IPS-18c (cell line): ENCODE data around the gene KIF6.

Experiments
- H3K4me3 ChIP-seq: 2 replicates; pipeline ENCODE4 v1.7.0; 2013; ENCODE audit warnings: low read depth, mild to moderate bottlenecking, low read length, moderate library complexity; ENCODE audit not compliant: insufficient read depth
- H3K9me3 ChIP-seq: one replicate; pipeline ENCODE4 v1.6.1; 2013; ENCODE audit warnings: mild to moderate bottlenecking, low read length, moderate library complexity; ENCODE audit not compliant: control insufficient read depth, insufficient read depth

The KIF6 gene

DNA sequence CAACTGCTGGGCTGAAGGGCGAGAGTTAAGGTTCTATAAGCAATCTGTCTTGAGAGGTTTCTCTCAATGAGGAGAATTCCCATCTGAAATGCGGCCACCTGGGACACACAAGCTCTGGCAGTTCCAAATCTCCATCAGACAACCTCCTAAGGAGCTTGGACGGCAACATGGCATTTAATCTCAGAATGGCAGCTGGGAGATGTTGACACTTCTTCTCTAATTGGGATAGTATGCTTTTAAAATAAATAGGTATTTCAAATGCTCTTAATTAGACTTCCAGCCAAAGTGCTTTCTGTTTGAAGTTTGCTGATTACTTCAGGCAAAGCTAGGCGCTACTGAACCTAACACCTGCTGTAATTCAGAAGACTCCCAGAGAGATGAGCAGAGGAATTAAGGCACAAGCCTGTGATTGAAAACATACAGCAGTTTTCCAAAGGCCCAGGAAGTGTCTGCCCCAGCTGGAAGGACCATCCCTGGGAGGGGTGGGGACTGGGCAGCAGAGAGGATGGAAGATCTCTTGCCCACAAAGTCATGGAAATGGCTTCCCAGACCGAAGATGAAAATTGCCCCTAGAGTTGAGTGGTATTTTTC, 343.6 kb downstream of the KIF6 start:
- no peaks in the 10 kb centered on the region for H3K9me3 ChIP-seq
- H3K4me3 ChIP-seq = no peak overlapping the region

DNA sequence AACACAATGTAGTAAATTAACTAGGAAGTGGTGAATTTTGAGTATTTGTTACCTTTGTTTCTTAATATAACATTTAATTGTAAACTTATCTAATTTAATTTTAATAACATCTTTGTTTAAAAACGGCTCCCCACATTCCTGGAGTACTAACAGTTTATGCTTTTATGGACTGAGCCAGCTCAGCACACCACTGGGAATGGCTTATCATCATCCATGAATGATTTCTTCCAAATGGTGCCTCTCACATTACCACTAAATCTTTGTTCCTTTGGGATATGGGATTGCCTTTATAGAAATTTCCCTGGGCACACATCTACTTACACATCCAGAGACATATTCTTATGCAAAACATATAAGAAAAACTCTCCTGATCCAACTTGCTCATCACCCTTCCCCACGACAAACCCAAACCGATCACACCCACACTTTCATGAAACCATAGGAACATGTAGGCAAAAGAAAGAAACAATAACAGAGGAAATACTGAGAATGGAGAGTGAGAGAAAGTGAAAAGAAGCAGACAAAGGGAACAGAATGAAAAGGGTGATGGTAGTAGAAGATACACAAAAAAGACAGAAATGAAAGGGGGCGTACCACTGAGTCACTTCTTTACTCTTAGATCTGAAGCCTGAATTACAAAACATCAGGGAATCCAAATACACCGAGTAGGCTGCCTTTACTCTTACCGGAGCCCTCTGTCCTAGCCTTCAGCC, 344.2 kb downstream of the KIF6 start:
- Histone ChIP-seq H3K4me3 (no peak overlapping the region), H3K9me3 (no peaks in the 10 kb centered on the region)

- H3K4me3 ChIP-seq = no peak overlapping the region
- H3K9me3 ChIP-seq = no peaks in the 10 kb centered on the region
Observed at GRCh38 chr6:39378960-39379425, 346.2 kb downstream of the KIF6 start.

- H3K4me3 ChIP-seq = no peak overlapping the region
- H3K9me3 ChIP-seq = no peaks in the 10 kb centered on the region
Observed at GRCh38 chr6:39378175-39378959, 346.8 kb downstream of the KIF6 start.

GRCh38 chr6:39377539-39377950, 347.7 kb downstream of the KIF6 start:
- Histone ChIP-seq H3K4me3 (no peak overlapping the region), H3K9me3 (no peaks in the 10 kb centered on the region)

DNA sequence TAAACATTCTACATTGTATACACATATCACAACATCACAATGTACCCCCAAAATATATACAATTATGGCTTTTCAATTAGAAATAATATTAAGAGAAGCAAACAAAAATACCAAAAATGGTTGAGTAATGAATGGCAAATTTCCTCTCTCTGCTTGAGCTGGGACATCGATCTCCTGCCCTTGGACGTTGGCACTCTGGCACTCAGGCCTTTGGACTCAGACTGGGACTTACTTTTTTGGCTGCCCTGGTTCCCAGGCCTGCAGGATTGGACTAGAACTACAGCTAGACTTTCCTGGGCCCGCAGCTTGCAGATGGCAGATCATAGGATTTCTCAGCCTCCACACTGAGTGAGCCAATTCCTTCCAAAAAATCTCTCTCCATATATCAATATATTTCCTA, 349.8 kb downstream of the KIF6 start:
- no peaks in the 10 kb centered on the region for H3K9me3 ChIP-seq
- H3K4me3 ChIP-seq = no peak overlapping the region

- H3K4me3 ChIP-seq = no peak overlapping the region
- no peaks in the 10 kb centered on the region for H3K9me3 ChIP-seq
Observed at GRCh38 chr6:39370390-39370789, 354.8 kb downstream of the KIF6 start.

DNA sequence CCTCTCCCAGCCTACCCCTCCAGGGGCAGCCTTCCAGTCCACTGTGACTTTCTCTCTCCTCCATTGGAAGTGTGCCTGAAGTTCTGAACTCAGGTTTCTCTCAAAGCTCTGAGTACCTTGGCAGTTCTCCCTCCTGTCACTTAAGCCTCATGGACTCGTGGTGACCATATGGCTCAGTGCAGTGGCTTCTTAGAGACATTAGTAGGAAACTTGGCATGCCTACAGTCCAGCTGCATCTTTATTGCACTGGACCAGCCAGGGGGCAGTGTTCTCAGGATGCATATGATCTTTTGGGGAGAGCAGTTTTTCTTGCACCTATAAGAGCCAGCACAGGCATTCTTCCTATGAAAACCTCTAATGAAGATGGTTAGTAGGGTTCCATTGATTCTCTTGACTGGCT, 355.2 kb downstream of the KIF6 start:
- Histone ChIP-seq H3K4me3 (no peak overlapping the region), H3K9me3 (no peaks in the 10 kb centered on the region)

DNA sequence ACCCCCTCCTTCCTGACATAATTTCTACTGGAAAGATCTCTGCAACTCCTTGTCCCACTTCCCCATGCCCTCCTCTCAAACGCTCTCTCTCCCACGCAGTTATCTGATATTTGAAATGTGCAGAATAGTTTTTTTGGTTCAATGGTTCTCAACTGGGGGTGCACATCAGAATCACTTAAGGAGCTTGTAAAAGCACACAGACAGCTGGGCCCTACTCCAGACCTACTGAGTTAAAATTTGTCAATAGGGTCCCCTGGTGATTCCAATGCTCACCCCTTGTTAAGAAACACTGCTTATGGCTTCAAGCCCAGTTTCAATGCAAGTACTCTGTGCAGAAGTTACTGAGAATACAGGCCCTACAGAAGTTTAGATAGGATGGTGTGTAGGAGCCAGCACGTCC, 357.5 kb downstream of the KIF6 start:
- Histone ChIP-seq H3K4me3 (no peak overlapping the region), H3K9me3 (no peaks in the 10 kb centered on the region)

- no peaks in the 10 kb centered on the region for H3K9me3 ChIP-seq
- H3K4me3 ChIP-seq = no peak overlapping the region
Observed at GRCh38 chr6:39366931-39367618, 358.1 kb downstream of the KIF6 start.

- no peaks in the 10 kb centered on the region for H3K9me3 ChIP-seq
- no peak overlapping the region for H3K4me3 ChIP-seq
Observed at GRCh38 chr6:39365281-39366074, 359.7 kb downstream of the KIF6 start.

DNA sequence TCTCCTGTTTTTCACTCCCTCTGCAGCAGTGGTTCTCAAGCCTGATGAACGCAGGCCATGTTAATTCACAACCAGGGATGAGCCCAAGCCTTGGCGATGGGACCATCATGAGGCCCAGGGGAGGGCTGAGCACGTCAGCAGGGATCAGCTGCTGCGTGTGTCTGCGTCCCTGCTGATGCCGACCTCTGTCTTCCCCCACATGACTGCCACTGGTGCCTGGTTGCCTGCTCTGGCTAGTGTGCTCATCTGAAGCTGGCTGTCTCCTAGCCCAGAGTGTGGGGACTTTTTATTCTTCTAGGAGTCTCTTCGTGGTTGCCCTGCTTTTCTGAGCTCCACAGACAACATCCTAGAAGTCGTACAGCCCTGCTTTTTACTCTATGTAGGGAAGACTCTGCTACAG, 361.9 kb downstream of the KIF6 start:
- no peak overlapping the region for H3K4me3 ChIP-seq

GRCh38 chr6:39362487-39362865, 362.7 kb downstream of the KIF6 start:
- no peaks in the 10 kb centered on the region for H3K9me3 ChIP-seq
- no peak overlapping the region for H3K4me3 ChIP-seq

More for the DNA sequence above, 361.9 kb downstream of the KIF6 start:
- no peaks in the 10 kb centered on the region for H3K9me3 ChIP-seq

GRCh38 chr6:39361657-39362486, 363.3 kb downstream of the KIF6 start:
- Histone ChIP-seq H3K9me3 (no peaks in the 10 kb centered on the region), H3K4me3 (no peak overlapping the region)

DNA sequence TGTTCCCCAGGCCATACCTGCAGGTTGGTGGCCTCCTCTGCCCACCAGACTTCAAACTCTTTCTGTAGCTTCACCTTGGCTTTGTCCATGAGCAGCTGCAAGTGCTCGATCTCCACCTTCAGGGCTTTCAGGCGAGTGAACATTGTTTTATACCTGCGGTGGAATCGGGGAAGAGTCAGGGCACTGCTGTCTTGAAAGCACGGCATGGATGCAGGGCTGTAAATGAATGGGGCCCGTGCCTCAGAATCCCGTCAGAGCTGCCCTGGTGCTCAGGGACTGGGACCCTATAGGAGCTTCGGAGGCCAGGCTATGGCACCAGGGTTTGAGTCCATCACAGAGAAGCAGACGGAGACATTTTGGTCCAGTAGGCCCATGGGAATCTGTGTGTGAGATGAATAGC, 364.8 kb downstream of the KIF6 start:
- no peak overlapping the region for H3K4me3 ChIP-seq
- H3K9me3 ChIP-seq = no peaks in the 10 kb centered on the region

DNA sequence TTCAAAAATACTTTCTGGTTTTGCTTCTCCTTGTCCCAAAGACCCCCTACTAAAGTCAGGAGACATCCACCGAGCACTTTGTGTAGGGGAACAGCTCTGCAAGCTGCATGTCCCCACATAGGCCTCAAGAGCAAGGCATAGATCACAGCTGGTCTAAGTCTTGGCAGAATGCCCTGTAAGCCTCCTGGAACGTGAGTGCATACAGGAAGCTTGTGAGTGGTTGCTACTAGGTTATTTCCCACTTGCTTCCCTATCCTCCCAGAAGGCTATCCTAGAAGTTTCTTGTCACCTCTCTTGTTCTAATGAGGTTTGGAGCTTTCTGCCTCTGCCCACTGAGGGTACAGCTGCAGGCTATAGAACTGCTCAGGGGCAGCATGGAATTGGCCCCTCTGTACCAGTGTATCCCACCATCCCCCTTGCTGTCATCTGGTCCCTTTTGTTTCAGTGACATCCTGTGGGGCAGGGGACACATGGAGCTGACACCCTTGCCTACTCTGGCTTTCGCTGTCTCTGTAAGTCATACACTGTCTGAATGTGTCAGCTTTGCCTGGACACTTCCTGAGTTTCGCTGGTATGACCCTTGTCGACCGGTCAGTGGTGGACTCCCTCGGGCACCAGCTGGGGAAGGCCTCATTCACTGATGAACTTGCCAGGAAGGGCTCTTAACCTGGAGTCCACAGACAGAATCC, 367.1 kb downstream of the KIF6 start:
- Histone ChIP-seq H3K9me3 (no peaks in the 10 kb centered on the region), H3K4me3 (no peak overlapping the region)
